Smooth muscle cell (in vitro differentiated cells): Measurements from ENCODE around the gene MACROH2A1. TPM values are rescaled to one million over a fixed set of nuclear protein-coding genes. Genes with fewer than 3 reads are reported as not detected.

ENCODE experiments used
- DNase-seq: peaks from one replicate; lab custom pipeline; 2025; ENCODE audit not compliant: unreplicated experiment; lab: John Stamatoyannopoulos, UW
- H2AFZ ChIP-seq: fragments of 200-600 bp; sonication (generic); 2 replicates; pipeline ENCODE4 v1.6.0; 2016; ENCODE audit warnings: antibody characterized with exemption, low read depth, mild to moderate bottlenecking
- H3F3A ChIP-seq: fragments of 200-600 bp; sonication (generic); 2 replicates; pipeline ENCODE4 v1.6.0; 2017; ENCODE audit warnings: antibody characterized with exemption, low read depth
- H3K27ac ChIP-seq: fragments of 200-600 bp; sonication (generic); 2 replicates; pipeline ENCODE4 v1.5.1; 2016; ENCODE audit warnings: low read depth, mild to moderate bottlenecking
- H3K27me3 ChIP-seq: fragments of 200-600 bp; sonication (generic); 2 replicates; pipeline ENCODE4 v1.6.1; 2016; ENCODE audit warnings: low read depth, mild to moderate bottlenecking
- H3K36me3 ChIP-seq: fragments of 200-600 bp; sonication (generic); 2 replicates; pipeline ENCODE4 v1.5.1; 2016; ENCODE audit warnings: low read depth
- H3K4me1 ChIP-seq: fragments of 200-600 bp; sonication (generic); 2 replicates; pipeline ENCODE4 v1.5.1; 2016; ENCODE audit warnings: low read depth
- H3K4me2 ChIP-seq: fragments of 200-600 bp; sonication (generic); 2 replicates; pipeline ENCODE4 v1.6.0; 2016; ENCODE audit warnings: mild to moderate bottlenecking
- H3K4me3 ChIP-seq: fragments of 200-600 bp; sonication (generic); 2 replicates; pipeline ENCODE4 v1.5.1; 2016; ENCODE audit warnings: mild to moderate bottlenecking
- H3K79me2 ChIP-seq: fragments of 200-600 bp; sonication (generic); 2 replicates; pipeline ENCODE4 v1.6.0; 2016; ENCODE audit warnings: low read depth, mild to moderate bottlenecking
- H3K9ac ChIP-seq: fragments of 200-600 bp; sonication (generic); 2 replicates; pipeline ENCODE4 v1.6.0; 2016; ENCODE audit warnings: low read depth
- H3K9me3 ChIP-seq: fragments of 200-600 bp; sonication (generic); replicated peaks from 2 replicates; pipeline ENCODE4 v1.5.1; 2016; ENCODE audit warnings: low read depth
- H4K20me1 ChIP-seq: fragments of 200-600 bp; sonication (generic); 2 replicates; pipeline ENCODE4 v1.6.0; 2016; ENCODE audit warnings: low read depth
- WGBS: methylation state at CpG from one replicate; pipeline ENCODE4 v1.1.7; 2016; ENCODE audit warnings: low lambda C conversion rate; 5-methylcytosine and 5-hydroxymethylcytosine counted together
- polyA plus RNA-seq: library from polyadenylated mRNA; unstranded; fragments of >200 nt; fragmentation: Nextera tagmentation; extraction: Ambion mirVana; gene quantifications from 2 replicates; pipeline ENCODE4 v1.2.1, GENCODE V29; 2016
- total RNA-seq: library from RNA; depleted of rRNA; stranded (reverse); fragments of >200 nt; gene quantifications from 2 replicates; pipeline ENCODE4 v1.2.3, GENCODE V29; 2014
- TF ChIP-seq, protein P1 (sequence below): fragments of 200-600 bp; sonication (generic); IDR thresholded peaks from 2 replicates; pipeline ENCODE4 v1.5.1; 2017; ENCODE audit warnings: borderline replicate concordance, mild to moderate bottlenecking, antibody characterized with exemption; ENCODE audit not compliant: insufficient read depth, poor library complexity, severe bottlenecking

The MACROH2A1 gene
- total and polyA plus RNA-seq, 2 experiments from 2014 or later = 309 to 371 TPM

- Histone ChIP-seq H4K20me1 (no peaks in the 10 kb centered on the region), H3K4me2 (no peak overlapping the region), H2AFZ (no peak overlapping the region), H3K27ac (no peak overlapping the region), H3F3A (no peaks in the 10 kb centered on the region), H3K9ac (no peak overlapping the region), H3K4me3 (no peak overlapping the region), H3K79me2 (no peaks in the 10 kb centered on the region), H3K27me3 (no peaks in the 10 kb centered on the region), H3K36me3 (no peaks in the 10 kb centered on the region), H3K4me1 (no peaks in the 10 kb centered on the region), H3K9me3 (no peaks in the 10 kb centered on the region)
- TF ChIP-seq, protein P1, sequence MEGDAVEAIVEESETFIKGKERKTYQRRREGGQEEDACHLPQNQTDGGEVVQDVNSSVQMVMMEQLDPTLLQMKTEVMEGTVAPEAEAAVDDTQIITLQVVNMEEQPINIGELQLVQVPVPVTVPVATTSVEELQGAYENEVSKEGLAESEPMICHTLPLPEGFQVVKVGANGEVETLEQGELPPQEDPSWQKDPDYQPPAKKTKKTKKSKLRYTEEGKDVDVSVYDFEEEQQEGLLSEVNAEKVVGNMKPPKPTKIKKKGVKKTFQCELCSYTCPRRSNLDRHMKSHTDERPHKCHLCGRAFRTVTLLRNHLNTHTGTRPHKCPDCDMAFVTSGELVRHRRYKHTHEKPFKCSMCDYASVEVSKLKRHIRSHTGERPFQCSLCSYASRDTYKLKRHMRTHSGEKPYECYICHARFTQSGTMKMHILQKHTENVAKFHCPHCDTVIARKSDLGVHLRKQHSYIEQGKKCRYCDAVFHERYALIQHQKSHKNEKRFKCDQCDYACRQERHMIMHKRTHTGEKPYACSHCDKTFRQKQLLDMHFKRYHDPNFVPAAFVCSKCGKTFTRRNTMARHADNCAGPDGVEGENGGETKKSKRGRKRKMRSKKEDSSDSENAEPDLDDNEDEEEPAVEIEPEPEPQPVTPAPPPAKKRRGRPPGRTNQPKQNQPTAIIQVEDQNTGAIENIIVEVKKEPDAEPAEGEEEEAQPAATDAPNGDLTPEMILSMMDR = no peak
- no peak for DNase-seq
- WGBS = 94% methylated on average over 12 of the region's 12 CpGs
These were observed 71.5 kb downstream of the MACROH2A1 start for GRCh38 chr5:135327429-135328127.

DNA sequence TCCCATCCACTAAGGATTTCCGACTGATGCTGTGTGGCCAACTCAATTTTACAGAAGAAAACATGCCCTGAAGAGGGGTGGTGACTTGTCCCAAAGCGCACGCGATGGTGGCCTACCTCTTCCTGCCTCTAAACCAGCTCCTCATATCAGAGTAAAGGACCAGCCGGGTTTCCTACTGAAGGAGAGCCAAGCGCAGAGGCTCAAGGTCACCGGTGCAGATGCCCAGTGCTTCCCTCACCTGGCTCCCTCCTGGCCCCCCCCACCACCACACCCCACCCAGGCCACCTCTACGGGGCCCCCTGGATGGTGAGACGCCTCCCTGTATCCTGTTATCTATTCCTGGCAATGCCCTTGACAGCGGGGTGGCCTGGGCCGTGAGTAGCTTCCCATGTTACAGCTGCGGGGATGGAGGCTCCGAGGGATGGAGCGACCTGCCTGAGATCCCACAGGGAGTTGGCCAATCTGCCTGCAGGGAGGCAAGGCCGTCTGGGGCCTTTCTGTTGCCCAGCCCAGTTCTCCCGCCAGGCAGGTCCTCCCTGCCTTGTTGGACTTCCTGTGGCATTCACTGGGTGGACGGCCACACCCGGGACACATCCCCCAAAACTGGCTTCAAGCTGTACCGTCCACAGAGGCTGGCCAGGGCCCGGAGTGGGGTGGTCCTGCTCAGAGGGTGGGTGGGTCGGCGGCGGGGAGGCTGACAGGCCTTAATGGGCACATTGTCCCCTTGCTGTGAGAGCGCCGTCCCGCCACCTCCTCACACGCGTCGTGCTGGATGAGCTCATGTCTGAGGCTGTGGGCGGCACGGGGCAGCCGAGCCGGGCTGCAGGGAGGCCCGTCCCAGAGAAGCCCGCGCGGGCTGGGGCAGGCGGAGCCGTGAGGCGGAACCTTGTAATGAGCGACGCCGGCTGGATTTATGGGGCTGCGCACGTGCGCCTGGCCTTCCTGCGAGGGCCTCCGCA, 72.5 kb downstream of the MACROH2A1 start:
- no peaks in the 10 kb centered on the region for H4K20me1 ChIP-seq
- DNase-seq = no peak
- H3K79me2 ChIP-seq = no peaks in the 10 kb centered on the region
- no peaks in the 10 kb centered on the region for H3K27me3 ChIP-seq
- H3K36me3 ChIP-seq = no peaks in the 10 kb centered on the region
- H2AFZ ChIP-seq = no peak overlapping the region
- H3K27ac ChIP-seq = no peak overlapping the region
- H3K4me2 ChIP-seq = no peak overlapping the region
- no peak overlapping the region for H3K9ac ChIP-seq
- TF ChIP-seq, protein P1 = no peak
- 72% methylated on average over 40 of the region's 48 CpGs for WGBS
- no peaks in the 10 kb centered on the region for H3F3A ChIP-seq
- no peaks in the 10 kb centered on the region for H3K9me3 ChIP-seq
- H3K4me3 ChIP-seq = no peak overlapping the region
- H3K4me1 ChIP-seq = no peaks in the 10 kb centered on the region

- Histone ChIP-seq H3K9ac (no peak overlapping the region), H3K9me3 (no peaks in the 10 kb centered on the region), H3K27me3 (no peaks in the 10 kb centered on the region), H2AFZ (no peak overlapping the region), H3K79me2 (no peaks in the 10 kb centered on the region), H3K4me2 (no peak overlapping the region), H3K27ac (no peak overlapping the region), H3K36me3 (no peaks in the 10 kb centered on the region), H3F3A (no peaks in the 10 kb centered on the region), H4K20me1 (no peaks in the 10 kb centered on the region), H3K4me3 (no peak overlapping the region), H3K4me1 (no peaks in the 10 kb centered on the region)
- 84% methylated on average over 17 of the region's 17 CpGs for WGBS
- TF ChIP-seq, protein P1 = no peak
- DNase-seq = no peak
These were observed 74.0 kb downstream of the MACROH2A1 start for GRCh38 chr5:135324897-135325650.
